SK-N-SH treated with all-trans-retinoic acid at 6 μM for 48 hours (cell line): ENCODE results near the gene SIK3.

Experiments
- ATAC-seq: fragments of 200-7000 bp; cut with Tn5 transposase; 3 replicates; pipeline ENCODE4 v1.9.1; 2020; ENCODE audit warnings: mild to moderate bottlenecking, moderate library complexity
- ARNTL ChIP-seq: fragments of 450-650 bp; formaldehyde crosslinking; IDR thresholded peaks from 2 replicates; pipeline ENCODE4 v1.5.0; 2020; ENCODE audit warnings: low read depth, mild to moderate bottlenecking, moderate library complexity, borderline replicate concordance
- BACH2 ChIP-seq: fragments of 250-450 bp; sonication (Bioruptor Pico); IDR thresholded peaks from 2 replicates; pipeline ENCODE4 v1.9.0; 2021; ENCODE audit warnings: mild to moderate bottlenecking, borderline replicate concordance
- CSDC2 ChIP-seq: fragments of 250-450 bp; sonication (Bioruptor Pico); IDR thresholded peaks from 2 replicates; pipeline ENCODE4 v1.5.0; 2020; ENCODE audit warnings: mild to moderate bottlenecking, moderate library complexity
- GLIS3 ChIP-seq: fragments of 250-450 bp; sonication (Bioruptor Pico); IDR thresholded peaks from 2 replicates; pipeline ENCODE4 v1.5.0; 2020; ENCODE audit warnings: mild to moderate bottlenecking, moderate library complexity
- ISL1 ChIP-seq: fragments of 250-450 bp; sonication (Bioruptor Pico); IDR thresholded peaks from 2 replicates; pipeline ENCODE4 v2.1.2; 2022; ENCODE audit warnings: mild to moderate bottlenecking, moderate library complexity
- OSR1 ChIP-seq: fragments of 250-450 bp; sonication (Bioruptor Pico); IDR thresholded peaks from 2 replicates; pipeline ENCODE4 v1.8.0; 2022; ENCODE audit warnings: moderate library complexity, mild to moderate bottlenecking, inconsistent platforms
- POU6F1 ChIP-seq: fragments of 250-450 bp; sonication (Bioruptor Pico); IDR thresholded peaks from 2 replicates; pipeline ENCODE4 v1.8.0; 2021; ENCODE audit warnings: low read depth, mild to moderate bottlenecking, moderate library complexity, borderline replicate concordance
- PPARA ChIP-seq: fragments of 250-450 bp; sonication (Bioruptor Pico); IDR thresholded peaks from 2 replicates; pipeline ENCODE4 v1.5.0; 2020; ENCODE audit warnings: mild to moderate bottlenecking, borderline replicate concordance
- RARB ChIP-seq: fragments of 250-450 bp; sonication (Bioruptor Pico); IDR thresholded peaks from 2 replicates; pipeline ENCODE4 v1.8.0; 2021; ENCODE audit warnings: mild to moderate bottlenecking, moderate library complexity
- TCF4 ChIP-seq: fragments of 250-450 bp; sonication (Bioruptor Pico); IDR thresholded peaks from 2 replicates; pipeline ENCODE4 v1.8.0; 2021; ENCODE audit warnings: mild to moderate bottlenecking, moderate library complexity, borderline replicate concordance
- TOX ChIP-seq: fragments of 250-450 bp; sonication (Bioruptor Pico); IDR thresholded peaks from 2 replicates; pipeline ENCODE4 v1.8.0; 2021; ENCODE audit warnings: mild to moderate bottlenecking, moderate library complexity, borderline replicate concordance
- TSHZ2 ChIP-seq: fragments of 250-450 bp; sonication (Bioruptor Pico); IDR thresholded peaks from 2 replicates; pipeline ENCODE4 v1.5.0; 2020; ENCODE audit warnings: mild to moderate bottlenecking, moderate library complexity
- ZFP30 ChIP-seq: fragments of 450-650 bp; formaldehyde crosslinking; IDR thresholded peaks from 2 replicates; pipeline ENCODE4 v1.5.0; 2022; ENCODE audit warnings: mild to moderate bottlenecking, moderate library complexity
- ZNF565 ChIP-seq: fragments of 450-650 bp; formaldehyde crosslinking; conservative IDR thresholded peaks from 2 replicates; pipeline ENCODE4 v1.5.0; 2020; ENCODE audit warnings: low read depth, mild to moderate bottlenecking, moderate library complexity
- ZNF70 ChIP-seq: fragments of 450-650 bp; formaldehyde crosslinking; IDR thresholded peaks from 2 replicates; pipeline ENCODE4 v1.5.0; 2020; ENCODE audit warnings: mild to moderate bottlenecking, moderate library complexity
- ZNF8 ChIP-seq: fragments of 450-650 bp; formaldehyde crosslinking; IDR thresholded peaks from 2 replicates; pipeline ENCODE4 v1.5.0; 2020; ENCODE audit warnings: mild to moderate bottlenecking, moderate library complexity
- TF ChIP-seq, protein P1 (sequence below): fragments of 250-450 bp; sonication (Bioruptor Pico); IDR thresholded peaks from 2 replicates; pipeline ENCODE4 v1.8.0; 2020; ENCODE audit warnings: mild to moderate bottlenecking, moderate library complexity, borderline replicate concordance
- TF ChIP-seq, protein P2 (sequence below): fragments of 250-450 bp; sonication (Bioruptor Pico); IDR thresholded peaks from 2 replicates; pipeline ENCODE4 v1.5.1; 2021; ENCODE audit warnings: mild to moderate bottlenecking, moderate library complexity

SIK3 gene

DNA sequence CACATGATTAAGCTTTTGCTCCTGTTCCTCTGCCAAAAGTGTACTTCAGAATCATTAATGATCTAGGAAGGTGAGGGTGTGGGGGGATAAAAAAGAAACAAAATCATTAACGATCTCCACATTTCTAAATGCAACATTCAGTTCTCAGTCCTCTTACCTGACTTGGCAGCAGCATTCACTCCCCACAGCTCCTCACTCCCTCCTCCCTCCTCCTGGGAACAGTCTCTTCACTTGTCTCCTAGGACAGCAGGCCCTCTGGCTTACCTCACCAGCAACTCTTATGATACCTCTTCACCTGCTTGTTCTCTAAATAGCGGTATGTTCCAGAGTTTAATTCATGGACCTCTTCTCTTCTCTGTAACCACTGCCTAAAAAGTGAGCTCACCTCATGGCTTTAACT lies 204.3 kb downstream of the SIK3 start:
- no peak for TF ChIP-seq POU6F1 (CRISPR knock-in tag)
- no peak for TF ChIP-seq GLIS3 (CRISPR knock-in tag)
- no peak for TF ChIP-seq TSHZ2 (CRISPR knock-in tag)
- TF ChIP-seq CSDC2 (CRISPR knock-in tag), result no peak
- no peak for TF ChIP-seq ZNF8
- TF ChIP-seq ZNF565 (CRISPR knock-in tag), result no peak
- TF ChIP-seq PPARA (CRISPR knock-in tag), result no peak
- TF ChIP-seq, protein P1, sequence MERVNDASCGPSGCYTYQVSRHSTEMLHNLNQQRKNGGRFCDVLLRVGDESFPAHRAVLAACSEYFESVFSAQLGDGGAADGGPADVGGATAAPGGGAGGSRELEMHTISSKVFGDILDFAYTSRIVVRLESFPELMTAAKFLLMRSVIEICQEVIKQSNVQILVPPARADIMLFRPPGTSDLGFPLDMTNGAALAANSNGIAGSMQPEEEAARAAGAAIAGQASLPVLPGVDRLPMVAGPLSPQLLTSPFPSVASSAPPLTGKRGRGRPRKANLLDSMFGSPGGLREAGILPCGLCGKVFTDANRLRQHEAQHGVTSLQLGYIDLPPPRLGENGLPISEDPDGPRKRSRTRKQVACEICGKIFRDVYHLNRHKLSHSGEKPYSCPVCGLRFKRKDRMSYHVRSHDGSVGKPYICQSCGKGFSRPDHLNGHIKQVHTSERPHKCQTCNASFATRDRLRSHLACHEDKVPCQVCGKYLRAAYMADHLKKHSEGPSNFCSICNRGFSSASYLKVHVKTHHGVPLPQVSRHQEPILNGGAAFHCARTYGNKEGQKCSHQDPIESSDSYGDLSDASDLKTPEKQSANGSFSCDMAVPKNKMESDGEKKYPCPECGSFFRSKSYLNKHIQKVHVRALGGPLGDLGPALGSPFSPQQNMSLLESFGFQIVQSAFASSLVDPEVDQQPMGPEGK, result no peak
- no peak for TF ChIP-seq ZFP30 (CRISPR knock-in tag)
- TF ChIP-seq RARB (CRISPR knock-in tag), result no peak
- TF ChIP-seq TCF4 (CRISPR knock-in tag), result no peak
- no peak for TF ChIP-seq ISL1
- no peak for TF ChIP-seq ZNF70 (CRISPR knock-in tag)
- no peak for TF ChIP-seq OSR1 (CRISPR knock-in tag)
- no peak for TF ChIP-seq ARNTL (CRISPR knock-in tag)
- no peak for TF ChIP-seq BACH2 (CRISPR knock-in tag)
- ATAC-seq, result no peak

DNA sequence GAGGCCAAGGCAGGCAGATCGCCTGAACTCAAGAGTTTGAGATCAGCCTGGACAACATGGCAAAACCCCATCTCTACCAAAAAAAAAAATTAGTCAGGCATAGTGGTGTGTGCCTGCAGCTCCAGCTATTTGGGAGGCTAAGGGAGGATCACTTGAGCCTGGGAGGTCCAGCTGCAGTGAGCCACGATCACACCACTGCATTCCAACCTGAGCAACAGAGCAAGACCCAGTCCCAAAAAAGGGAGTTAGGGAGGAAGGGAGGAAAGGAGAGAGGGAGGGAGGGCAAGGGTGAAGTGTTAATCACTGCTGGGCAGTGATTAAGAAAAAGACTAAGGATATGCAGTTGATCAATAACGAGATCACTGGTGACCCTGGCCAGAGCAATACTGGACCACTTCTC lies 204.8 kb downstream of the SIK3 start:
- TF ChIP-seq PPARA (CRISPR knock-in tag) (no peak), TCF4 (CRISPR knock-in tag) (no peak), TSHZ2 (CRISPR knock-in tag) (no peak), POU6F1 (CRISPR knock-in tag) (no peak), ZNF565 (CRISPR knock-in tag) (no peak), BACH2 (CRISPR knock-in tag) (no peak), TOX (CRISPR knock-in tag) (no peak), OSR1 (CRISPR knock-in tag) (no peak), ZFP30 (CRISPR knock-in tag) (no peak)
- TF ChIP-seq, protein P2, sequence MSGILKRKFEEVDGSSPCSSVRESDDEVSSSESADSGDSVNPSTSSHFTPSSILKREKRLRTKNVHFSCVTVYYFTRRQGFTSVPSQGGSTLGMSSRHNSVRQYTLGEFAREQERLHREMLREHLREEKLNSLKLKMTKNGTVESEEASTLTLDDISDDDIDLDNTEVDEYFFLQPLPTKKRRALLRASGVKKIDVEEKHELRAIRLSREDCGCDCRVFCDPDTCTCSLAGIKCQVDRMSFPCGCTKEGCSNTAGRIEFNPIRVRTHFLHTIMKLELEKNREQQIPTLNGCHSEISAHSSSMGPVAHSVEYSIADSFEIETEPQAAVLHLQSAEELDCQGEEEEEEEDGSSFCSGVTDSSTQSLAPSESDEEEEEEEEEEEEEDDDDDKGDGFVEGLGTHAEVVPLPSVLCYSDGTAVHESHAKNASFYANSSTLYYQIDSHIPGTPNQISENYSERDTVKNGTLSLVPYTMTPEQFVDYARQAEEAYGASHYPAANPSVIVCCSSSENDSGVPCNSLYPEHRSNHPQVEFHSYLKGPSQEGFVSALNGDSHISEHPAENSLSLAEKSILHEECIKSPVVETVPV (CRISPR knock-in tag), result no peak
- no peak for ATAC-seq
